SK-N-SH (cell line): ENCODE measurements around the gene DIPK1A. TPM values are rescaled to one million over a fixed set of nuclear protein-coding genes. Genes with fewer than 3 reads are reported as not detected.
A peak's percentile ranks its signal among the peaks of the same experiment; 100 is the strongest.

Experiments
- CTCF ChIA-PET: fragments of 300-600, 350-600 bp; formaldehyde crosslinking; extraction: SDS; loops from one replicate; lab custom pipeline; 2021; lab: Yijun Ruan, JAX
- POLR2A ChIA-PET: fragments of 350-600 bp; sonication (Branson Sonifier 250); formaldehyde crosslinking; extraction: SDS; loops from one replicate; lab custom pipeline; 2020; ENCODE audit warnings: antibody characterized with exemption, inconsistent platforms; lab: Yijun Ruan, JAX
- DNase-seq: peaks from one replicate; pipeline ENCODE4 v3.0.0; 2012
- H2AFZ ChIP-seq: fragments of 200-600 bp; sonication (generic); 2 replicates; pipeline ENCODE4 v1.8.1; 2016; ENCODE audit warnings: antibody characterized with exemption, mild to moderate bottlenecking, low read depth
- H3F3A ChIP-seq: fragments of 200-600 bp; sonication (generic); replicated peaks from 2 replicates; pipeline ENCODE3; 2016; ENCODE audit warnings: antibody characterized with exemption, mild to moderate bottlenecking; ENCODE audit not compliant: insufficient read depth
- H3K27ac ChIP-seq, 2 experiments: fragments of 200-500 bp in 1 of 2; fragments of 200-600 bp in 1 of 2; sonication (Bioruptor generic) in 1 of 2; sonication (generic), shearing (Covaris generic) in 1 of 2; 2 replicates each; pipeline versions ENCODE4 v1.5.1 to v1.6.1; 2014 to 2016; ENCODE audit warnings: low read depth in 2 of 2, inconsistent platforms in 1 of 2, low read length in 1 of 2, mild to moderate bottlenecking in 1 of 2, mixed read lengths in 1 of 2
- H3K27me3 ChIP-seq: fragments of 200-600 bp; sonication (generic), shearing (Covaris generic); 2 replicates; pipeline ENCODE4 v1.6.1; 2016; ENCODE audit warnings: mixed run types; ENCODE audit not compliant: insufficient read depth
- H3K36me3 ChIP-seq, 2 experiments: fragments of 200-500 bp in 1 of 2; fragments of 200-600 bp in 1 of 2; sonication (Bioruptor generic) in 1 of 2; sonication (generic) in 1 of 2; replicated peaks in 1 of 2; 2 replicates each; pipeline versions ENCODE3 to v1.5.1; 2014 to 2016; ENCODE audit warnings: low read length in 1 of 2, mild to moderate bottlenecking in 1 of 2; ENCODE audit not compliant: insufficient read depth in 2 of 2, control insufficient read depth in 1 of 2
- H3K4me1 ChIP-seq, 2 experiments: fragments of 200-500 bp in 1 of 2; fragments of 200-600 bp in 1 of 2; sonication (Bioruptor generic) in 1 of 2; sonication (generic), shearing (Covaris generic) in 1 of 2; 2 replicates each; pipeline versions ENCODE4 v1.5.1 to v1.6.1; 2014 to 2016; ENCODE audit warnings: low read depth in 1 of 2, low read length in 1 of 2, mixed run types in 1 of 2; ENCODE audit not compliant: insufficient read depth in 2 of 2, control insufficient read depth in 1 of 2
- H3K4me2 ChIP-seq: fragments of 200-600 bp; sonication (generic), shearing (Covaris generic); 2 replicates; pipeline ENCODE4 v1.6.1; 2017; ENCODE audit warnings: mixed run types
- H3K4me3 ChIP-seq, 2 experiments: fragments of 200-500 bp in 1 of 2; fragments of 200-600 bp in 1 of 2; sonication (Bioruptor generic) in 1 of 2; sonication (generic), shearing (Covaris generic) in 1 of 2; 2 replicates each; pipeline versions ENCODE4 v1.5.1 to v1.8.1; 2014 to 2016; ENCODE audit warnings: low read depth in 2 of 2, inconsistent platforms in 1 of 2, low read length in 1 of 2, mild to moderate bottlenecking in 1 of 2, mixed read lengths in 1 of 2, moderate library complexity in 1 of 2
- H3K79me2 ChIP-seq: fragments of 200-600 bp; sonication (generic); 2 replicates; pipeline ENCODE4 v1.8.1; 2017; ENCODE audit warnings: mild to moderate bottlenecking; ENCODE audit not compliant: insufficient read depth
- H3K9ac ChIP-seq: fragments of 200-600 bp; sonication (generic); 2 replicates; pipeline ENCODE4 v1.6.1; 2017; ENCODE audit warnings: mixed run types
- H3K9me2 ChIP-seq: fragments of 200-600 bp; sonication (generic); 2 replicates; pipeline ENCODE4 v1.6.1; 2017; ENCODE audit warnings: mixed run types
- H3K9me3 ChIP-seq: fragments of 200-600 bp; sonication (generic); 2 replicates; pipeline ENCODE4 v1.6.1; 2017; ENCODE audit warnings: mixed run types, mild to moderate bottlenecking, moderate library complexity
- H4K20me1 ChIP-seq: fragments of 200-600 bp; sonication (generic); 2 replicates; pipeline ENCODE4 v1.6.1; 2017; ENCODE audit warnings: mild to moderate bottlenecking, mixed run types; ENCODE audit not compliant: insufficient read depth
- CHD2 ChIP-seq: fragments of 150-350 bp; IDR thresholded peaks from 2 replicates; pipeline ENCODE4 v1.6.1; 2018; ENCODE audit warnings: low read length; ENCODE audit not compliant: partially characterized antibody
- FOSL2 ChIP-seq: IDR thresholded peaks from 2 replicates; pipeline ENCODE4 v1.4.0; 2012; ENCODE audit warnings: low read depth, mild to moderate bottlenecking, moderate library complexity, borderline replicate concordance
- FOXM1 ChIP-seq: IDR thresholded peaks from 2 replicates; pipeline ENCODE4 v1.4.0; 2012; ENCODE audit warnings: low read depth, mild to moderate bottlenecking
- GABPA ChIP-seq: IDR thresholded peaks from 2 replicates; pipeline ENCODE4 v1.4.0; 2012; ENCODE audit warnings: low read depth, mild to moderate bottlenecking
- GATA2 ChIP-seq: sonication (generic); formaldehyde crosslinking; IDR thresholded peaks from 2 replicates; pipeline ENCODE4 v1.5.0; 2020; ENCODE audit warnings: mild to moderate bottlenecking, missing genetic modification reagents
- JUND ChIP-seq: IDR thresholded peaks from 2 replicates; pipeline ENCODE4 v1.4.0; 2012
- MXI1 ChIP-seq: IDR thresholded peaks from 2 replicates; pipeline ENCODE4 v1.6.1; 2012; ENCODE audit warnings: mild to moderate bottlenecking, low read depth, low read length, improper control_type of control experiment
- RAD21 ChIP-seq: IDR thresholded peaks from 2 replicates; pipeline ENCODE4 v1.6.1; 2012; ENCODE audit warnings: mild to moderate bottlenecking, low read length
- RCOR1 ChIP-seq: fragments of 150-350 bp; IDR thresholded peaks from 2 replicates; pipeline ENCODE4 v1.6.1; 2017; ENCODE audit warnings: antibody characterized with exemption, low read length
- SMC3 ChIP-seq: IDR thresholded peaks from 2 replicates; pipeline ENCODE4 v1.6.1; 2012; ENCODE audit warnings: low read depth, low read length, improper control_type of control experiment
- TCF12 ChIP-seq: IDR thresholded peaks from 2 replicates; pipeline ENCODE4 v1.4.0; 2012
- YY1 ChIP-seq: IDR thresholded peaks from 2 replicates; pipeline ENCODE4 v1.4.0; 2012; ENCODE audit warnings: low read depth, mild to moderate bottlenecking
- WGBS: methylation state at CpG from one replicate; pipeline ENCODE4 v1.1.6; 2017; ENCODE audit warnings: low lambda C conversion rate; 5-methylcytosine and 5-hydroxymethylcytosine counted together
- polyA plus RNA-seq, 3 experiments: library from polyadenylated mRNA; depleted of rRNA; stranded (reverse); fragments of >200 nt; gene quantifications; 2 replicates each; pipeline ENCODE4 v1.2.3, GENCODE V29; 2012
- TF ChIP-seq, protein P1 (sequence below): fragments of 200-600 bp; sonication (generic); IDR thresholded peaks from 2 replicates; pipeline ENCODE4 v1.6.1; 2017; ENCODE audit warnings: antibody characterized with exemption, mild to moderate bottlenecking, moderate library complexity
- TF ChIP-seq, protein P2 (sequence below): IDR thresholded peaks from 2 replicates; pipeline ENCODE4 v1.6.1; 2012; ENCODE audit warnings: mild to moderate bottlenecking, low read depth, low read length, moderate library complexity
- TF ChIP-seq, protein P3 (sequence below): fragments of 150-350 bp; IDR thresholded peaks from 2 replicates; pipeline ENCODE4 v1.6.1; 2017; ENCODE audit warnings: antibody characterized with exemption, low read length, low read depth, borderline replicate concordance

DIPK1A gene
- polyA plus RNA-seq, 1 of the 3 experiments (the other 2 are of a cell fraction): 3.4 TPM

DNA sequence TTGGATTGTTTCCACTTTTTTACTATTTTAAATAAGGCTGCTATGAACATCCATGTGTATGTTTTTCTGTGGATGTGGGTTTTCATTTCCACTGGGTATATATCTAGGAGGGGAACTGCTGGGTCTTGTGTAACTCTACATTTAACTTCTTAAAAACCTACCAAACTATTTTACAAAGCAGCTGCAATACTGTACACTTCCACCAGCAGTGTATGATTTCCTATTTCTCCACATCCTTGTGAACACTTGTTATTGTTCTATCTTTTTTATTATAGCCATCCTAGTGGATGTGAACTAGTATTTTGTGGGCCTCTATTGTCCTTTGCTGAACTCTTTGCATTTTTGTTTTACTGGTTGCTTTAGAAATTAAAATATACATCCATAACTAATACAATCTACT is 33.4 kb downstream of the DIPK1A start:
- H3K79me2 ChIP-seq: no peaks in the 10 kb centered on the region; the same call in 1 of the 2 replicates
- no peak overlapping the region for H3K27ac ChIP-seq
- CTCF ChIA-PET: interaction anchor here (1.5 kb wide), 1 partner anchor 68 kb away, joined by 8 read pairs; no protein-coding TSS in a partner anchor
- H3K27me3 ChIP-seq: no peaks in the 10 kb centered on the region
- TF ChIP-seq, protein P1, sequence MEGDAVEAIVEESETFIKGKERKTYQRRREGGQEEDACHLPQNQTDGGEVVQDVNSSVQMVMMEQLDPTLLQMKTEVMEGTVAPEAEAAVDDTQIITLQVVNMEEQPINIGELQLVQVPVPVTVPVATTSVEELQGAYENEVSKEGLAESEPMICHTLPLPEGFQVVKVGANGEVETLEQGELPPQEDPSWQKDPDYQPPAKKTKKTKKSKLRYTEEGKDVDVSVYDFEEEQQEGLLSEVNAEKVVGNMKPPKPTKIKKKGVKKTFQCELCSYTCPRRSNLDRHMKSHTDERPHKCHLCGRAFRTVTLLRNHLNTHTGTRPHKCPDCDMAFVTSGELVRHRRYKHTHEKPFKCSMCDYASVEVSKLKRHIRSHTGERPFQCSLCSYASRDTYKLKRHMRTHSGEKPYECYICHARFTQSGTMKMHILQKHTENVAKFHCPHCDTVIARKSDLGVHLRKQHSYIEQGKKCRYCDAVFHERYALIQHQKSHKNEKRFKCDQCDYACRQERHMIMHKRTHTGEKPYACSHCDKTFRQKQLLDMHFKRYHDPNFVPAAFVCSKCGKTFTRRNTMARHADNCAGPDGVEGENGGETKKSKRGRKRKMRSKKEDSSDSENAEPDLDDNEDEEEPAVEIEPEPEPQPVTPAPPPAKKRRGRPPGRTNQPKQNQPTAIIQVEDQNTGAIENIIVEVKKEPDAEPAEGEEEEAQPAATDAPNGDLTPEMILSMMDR: peak; percentile 15; the same call in 1 of the 2 replicates
- no peak for TF ChIP-seq GATA2
- H2AFZ ChIP-seq: no peak overlapping the region
- no peak overlapping the region for H3K4me2 ChIP-seq
- no peaks in the 10 kb centered on the region for H3F3A ChIP-seq
- no peaks in the 10 kb centered on the region for H3K36me3 ChIP-seq
- no peaks in the 10 kb centered on the region for H4K20me1 ChIP-seq
- H3K9me2 ChIP-seq: no peaks in the 10 kb centered on the region
- H3K4me3 ChIP-seq: no peak overlapping the region
- DNase-seq: no peak
- H3K9ac ChIP-seq: no peak overlapping the region
- POLR2A ChIA-PET: interaction anchor here (0.5 to 1.5 kb wide), 2 partner anchors 12 to 26 kb away, joined by 3 to 4 read pairs; no protein-coding TSS in a partner anchor
- no peaks in the 10 kb centered on the region for H3K9me3 ChIP-seq
- peaks cover 4% of the 10 kb centered on the region in 2 experiments; a peak in 3 of 4 replicates for H3K4me1 ChIP-seq

DNA sequence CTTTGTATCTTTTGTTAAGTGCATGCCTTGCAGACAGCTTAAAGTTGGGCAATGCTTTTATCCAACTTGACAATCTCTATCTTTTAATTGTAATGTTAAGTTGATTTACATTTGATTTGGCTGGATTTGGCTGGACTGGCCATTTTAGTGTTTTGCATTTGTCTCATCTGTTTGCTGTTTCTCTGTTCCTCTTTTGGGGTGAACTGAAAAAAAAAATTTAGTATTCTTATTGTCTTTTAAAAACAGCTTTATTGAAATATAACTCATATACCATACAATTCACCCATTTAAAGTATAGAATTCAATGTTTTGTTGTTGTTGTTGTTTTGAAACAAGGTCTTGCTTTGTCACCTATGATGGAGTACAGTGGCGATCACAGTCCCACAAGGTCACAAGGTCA is 34.4 kb downstream of the DIPK1A start:
- Histone ChIP-seq H3K27me3 (no peaks in the 10 kb centered on the region), H3K9me3 (no peaks in the 10 kb centered on the region), H3K27ac (no peak overlapping the region), H3K4me1 (peaks cover 4 to 6% of the 10 kb centered on the region in 2 experiments; a peak in 3 of 4 replicates), H2AFZ (no peak overlapping the region), H3F3A (no peaks in the 10 kb centered on the region), H3K9ac (no peak overlapping the region), H3K4me2 (no peak overlapping the region), H4K20me1 (no peaks in the 10 kb centered on the region), H3K9me2 (no peaks in the 10 kb centered on the region), H3K79me2 (no peaks in the 10 kb centered on the region; the same call in 1 of the 2 replicates), H3K4me3 (no peak overlapping the region), H3K36me3 (no peaks in the 10 kb centered on the region)
- no peak for DNase-seq
- 90% methylated on average over 1 of the region's 1 CpG for WGBS
- TF ChIP-seq GABPA (no peak), MXI1 (no peak), TCF12 (no peak), RCOR1 (no peak), FOXM1 (no peak), CHD2 (no peak), JUND (no peak), YY1 (no peak), SMC3 (no peak), FOSL2 (no peak), RAD21 (no peak)
- TF ChIP-seq, protein P2, sequence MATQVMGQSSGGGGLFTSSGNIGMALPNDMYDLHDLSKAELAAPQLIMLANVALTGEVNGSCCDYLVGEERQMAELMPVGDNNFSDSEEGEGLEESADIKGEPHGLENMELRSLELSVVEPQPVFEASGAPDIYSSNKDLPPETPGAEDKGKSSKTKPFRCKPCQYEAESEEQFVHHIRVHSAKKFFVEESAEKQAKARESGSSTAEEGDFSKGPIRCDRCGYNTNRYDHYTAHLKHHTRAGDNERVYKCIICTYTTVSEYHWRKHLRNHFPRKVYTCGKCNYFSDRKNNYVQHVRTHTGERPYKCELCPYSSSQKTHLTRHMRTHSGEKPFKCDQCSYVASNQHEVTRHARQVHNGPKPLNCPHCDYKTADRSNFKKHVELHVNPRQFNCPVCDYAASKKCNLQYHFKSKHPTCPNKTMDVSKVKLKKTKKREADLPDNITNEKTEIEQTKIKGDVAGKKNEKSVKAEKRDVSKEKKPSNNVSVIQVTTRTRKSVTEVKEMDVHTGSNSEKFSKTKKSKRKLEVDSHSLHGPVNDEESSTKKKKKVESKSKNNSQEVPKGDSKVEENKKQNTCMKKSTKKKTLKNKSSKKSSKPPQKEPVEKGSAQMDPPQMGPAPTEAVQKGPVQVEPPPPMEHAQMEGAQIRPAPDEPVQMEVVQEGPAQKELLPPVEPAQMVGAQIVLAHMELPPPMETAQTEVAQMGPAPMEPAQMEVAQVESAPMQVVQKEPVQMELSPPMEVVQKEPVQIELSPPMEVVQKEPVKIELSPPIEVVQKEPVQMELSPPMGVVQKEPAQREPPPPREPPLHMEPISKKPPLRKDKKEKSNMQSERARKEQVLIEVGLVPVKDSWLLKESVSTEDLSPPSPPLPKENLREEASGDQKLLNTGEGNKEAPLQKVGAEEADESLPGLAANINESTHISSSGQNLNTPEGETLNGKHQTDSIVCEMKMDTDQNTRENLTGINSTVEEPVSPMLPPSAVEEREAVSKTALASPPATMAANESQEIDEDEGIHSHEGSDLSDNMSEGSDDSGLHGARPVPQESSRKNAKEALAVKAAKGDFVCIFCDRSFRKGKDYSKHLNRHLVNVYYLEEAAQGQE: no peak
- TF ChIP-seq, protein P3, sequence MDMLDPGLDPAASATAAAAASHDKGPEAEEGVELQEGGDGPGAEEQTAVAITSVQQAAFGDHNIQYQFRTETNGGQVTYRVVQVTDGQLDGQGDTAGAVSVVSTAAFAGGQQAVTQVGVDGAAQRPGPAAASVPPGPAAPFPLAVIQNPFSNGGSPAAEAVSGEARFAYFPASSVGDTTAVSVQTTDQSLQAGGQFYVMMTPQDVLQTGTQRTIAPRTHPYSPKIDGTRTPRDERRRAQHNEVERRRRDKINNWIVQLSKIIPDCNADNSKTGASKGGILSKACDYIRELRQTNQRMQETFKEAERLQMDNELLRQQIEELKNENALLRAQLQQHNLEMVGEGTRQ: no peak
- TF ChIP-seq, protein P1: no peak
- CTCF ChIA-PET: interaction anchor here (0.6 to 2.5 kb wide), 4 partner anchors 13 to 71 kb away, joined by 3 to 12 read pairs (median 6); partner anchors contain the start of gene DIPK1A
- POLR2A ChIA-PET: interaction anchor here (1.5 kb wide), 1 partner anchor 25 kb away, joined by 4 read pairs; no protein-coding TSS in a partner anchor
